ENCODE data around the gene ACHE.

DNA sequence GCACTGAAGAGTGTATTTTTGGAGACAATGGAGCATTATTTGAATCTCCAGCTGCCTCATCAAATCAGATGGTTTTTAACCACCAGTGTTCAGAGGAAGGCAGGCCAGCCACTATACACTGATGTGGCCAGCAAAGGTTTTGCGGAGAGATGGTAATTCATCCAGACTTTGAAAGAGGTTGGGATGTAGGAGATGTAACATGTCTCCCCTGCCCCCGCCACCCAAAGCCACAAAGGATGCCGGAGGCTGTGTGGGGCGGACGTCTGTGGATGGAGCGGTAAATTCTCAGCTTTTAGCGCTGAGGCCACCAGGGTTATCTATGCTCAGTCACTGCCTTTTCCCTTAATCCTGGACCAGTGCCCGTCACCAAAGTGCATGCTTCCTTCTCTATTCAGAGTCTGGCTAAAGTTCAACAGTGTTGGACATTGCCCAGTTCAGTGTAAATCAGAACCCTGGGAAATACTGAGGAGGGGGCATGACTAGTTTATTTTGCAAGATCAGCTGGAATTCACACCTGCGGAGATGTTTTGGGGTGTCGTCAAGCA is 32.2 kb downstream of the ACHE start:
- TF ChIP-seq, protein P1, sequence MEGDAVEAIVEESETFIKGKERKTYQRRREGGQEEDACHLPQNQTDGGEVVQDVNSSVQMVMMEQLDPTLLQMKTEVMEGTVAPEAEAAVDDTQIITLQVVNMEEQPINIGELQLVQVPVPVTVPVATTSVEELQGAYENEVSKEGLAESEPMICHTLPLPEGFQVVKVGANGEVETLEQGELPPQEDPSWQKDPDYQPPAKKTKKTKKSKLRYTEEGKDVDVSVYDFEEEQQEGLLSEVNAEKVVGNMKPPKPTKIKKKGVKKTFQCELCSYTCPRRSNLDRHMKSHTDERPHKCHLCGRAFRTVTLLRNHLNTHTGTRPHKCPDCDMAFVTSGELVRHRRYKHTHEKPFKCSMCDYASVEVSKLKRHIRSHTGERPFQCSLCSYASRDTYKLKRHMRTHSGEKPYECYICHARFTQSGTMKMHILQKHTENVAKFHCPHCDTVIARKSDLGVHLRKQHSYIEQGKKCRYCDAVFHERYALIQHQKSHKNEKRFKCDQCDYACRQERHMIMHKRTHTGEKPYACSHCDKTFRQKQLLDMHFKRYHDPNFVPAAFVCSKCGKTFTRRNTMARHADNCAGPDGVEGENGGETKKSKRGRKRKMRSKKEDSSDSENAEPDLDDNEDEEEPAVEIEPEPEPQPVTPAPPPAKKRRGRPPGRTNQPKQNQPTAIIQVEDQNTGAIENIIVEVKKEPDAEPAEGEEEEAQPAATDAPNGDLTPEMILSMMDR (IDR thresholded peaks at IDR 0.05; ENCODE audit: low read depth, low read length, missing input control): no peak
- no peak for TF ChIP-seq TAF1 (conservative IDR thresholded peaks at IDR 0.05)

All from liver (tissue), 3 donors.